ENCODE results near the gene MED14.

Gene MED14

DNA sequence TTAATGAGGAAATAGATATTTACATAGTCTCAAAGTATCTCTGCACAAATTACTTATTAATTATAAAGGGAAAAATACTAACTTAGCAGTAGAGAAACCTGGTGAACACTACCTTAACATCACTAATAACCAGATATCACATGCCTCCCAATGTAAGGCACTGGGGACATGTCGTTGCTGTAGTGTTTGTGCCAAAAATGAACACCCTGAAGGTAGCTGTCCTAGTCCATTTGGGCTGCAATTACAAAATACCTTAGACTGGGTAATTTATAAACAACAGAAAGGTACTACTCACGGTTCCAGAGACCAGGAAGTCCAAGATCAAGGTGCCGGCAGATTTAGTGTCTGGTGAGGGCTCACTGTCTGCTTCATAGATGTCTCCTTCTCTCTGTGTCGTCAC is 122.8 kb downstream of the MED14 start:
- H3K27ac ChIP-seq (ENCODE audit: low read depth, low read length, severe bottlenecking), result no peak overlapping the region
- no peaks in the 10 kb centered on the region for H3K4me1 ChIP-seq (ENCODE audit: control insufficient read depth, insufficient read depth, low read length, poor library complexity, severe bottlenecking)
- no peak overlapping the region for H3K4me3 ChIP-seq (ENCODE audit: extremely low read depth, insufficient read depth, low read length, poor library complexity, severe bottlenecking)
- H3K36me3 ChIP-seq (ENCODE audit: control insufficient read depth, insufficient read depth, low read length), result no peaks in the 10 kb centered on the region
- WGBS, 2 experiments (ENCODE audit: insufficient coverage in 2 of 2), result no CpG with 5 or more reads among the region's 4 CpGs
- H3K9me3 ChIP-seq (ENCODE audit: control insufficient read depth, low read length), result no peaks in the 10 kb centered on the region

GRCh38 chrX:40607381-40607780 is 128.0 kb downstream of the MED14 start:
- WGBS, 2 experiments (ENCODE audit: insufficient coverage in 2 of 2), result no CpG with 5 or more reads among the region's 3 CpGs
- Histone ChIP-seq H3K4me1 (ENCODE audit: control insufficient read depth, insufficient read depth, low read length, poor library complexity, severe bottlenecking) (no peaks in the 10 kb centered on the region), H3K9me3 (ENCODE audit: control insufficient read depth, low read length) (no peaks in the 10 kb centered on the region), H3K36me3 (ENCODE audit: control insufficient read depth, insufficient read depth, low read length) (peaks cover 11% of the 10 kb centered on the region), H3K4me3 (ENCODE audit: extremely low read depth, insufficient read depth, low read length, poor library complexity, severe bottlenecking) (no peak overlapping the region), H3K27ac (ENCODE audit: low read depth, low read length, severe bottlenecking) (no peak overlapping the region)

DNA sequence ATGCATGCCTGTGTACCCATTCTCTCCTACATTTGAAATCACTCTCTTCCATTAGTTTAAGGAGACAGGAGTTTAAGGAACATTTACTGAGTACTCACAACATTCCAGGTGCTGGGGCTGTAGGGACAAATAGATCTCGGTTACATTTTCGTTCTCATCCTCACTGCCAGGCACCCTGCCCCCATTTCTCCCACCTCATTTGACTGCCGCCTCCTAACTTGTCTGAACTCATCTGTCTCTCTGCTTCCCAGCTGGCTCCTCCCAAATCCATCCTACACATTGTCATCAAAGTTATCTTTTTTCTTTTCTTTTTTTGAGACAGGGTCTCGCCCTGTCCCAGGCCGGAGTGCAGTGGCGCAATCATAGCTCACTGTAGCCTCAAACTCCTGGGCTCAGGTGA is 131.9 kb downstream of the MED14 start:
- Histone ChIP-seq H3K4me1 (ENCODE audit: control insufficient read depth, insufficient read depth, low read length, poor library complexity, severe bottlenecking) (no peaks in the 10 kb centered on the region), H3K27ac (ENCODE audit: low read depth, low read length, severe bottlenecking) (no peak overlapping the region), H3K9me3 (ENCODE audit: control insufficient read depth, low read length) (no peaks in the 10 kb centered on the region), H3K36me3 (ENCODE audit: control insufficient read depth, insufficient read depth, low read length) (peaks cover 35% of the 10 kb centered on the region), H3K4me3 (ENCODE audit: extremely low read depth, insufficient read depth, low read length, poor library complexity, severe bottlenecking) (no peak overlapping the region)
- WGBS, 2 experiments (ENCODE audit: insufficient coverage in 2 of 2), result 95 to 97% methylated on average over 4 to 5 of the region's 6 CpGs
